Breast epithelium (tissue), 4 donors: Measurements from ENCODE around the gene MEAK7. TPM values are rescaled to one million over a fixed set of nuclear protein-coding genes. Genes with fewer than 3 reads are reported as not detected.

Experiments
- DNase-seq, 2 donors: peaks; one replicate each; pipeline ENCODE4 v3.0.0-alpha.2; 2019; ENCODE audit warnings: low spot score in 2 of 2
- H3K27ac ChIP-seq, 2 donors: fragments of 200-600 bp; sonication (generic) in 1 of 2; one replicate each; pipeline ENCODE4 v1.5.1; 2016 to 2019; ENCODE audit warnings: mild to moderate bottlenecking in 1 of 2
- H3K27me3 ChIP-seq, 2 donors: fragments of 200-600 bp; sonication (generic) in 1 of 2; one replicate each; pipeline versions ENCODE4 v1.5.1 to v1.6.0; 2017 to 2019; ENCODE audit warnings: control low read depth in 1 of 2, mild to moderate bottlenecking in 1 of 2
- H3K36me3 ChIP-seq: fragments of 200-600 bp; one replicate; pipeline ENCODE4 v1.5.1; 2019
- H3K4me1 ChIP-seq, 2 donors: fragments of 200-600 bp; sonication (generic); one replicate each; pipeline ENCODE4 v1.5.1; 2016 to 2019; ENCODE audit warnings: control low read depth in 1 of 2
- H3K4me3 ChIP-seq, 3 donors: fragments of 200-600 bp; sonication (generic); 1 replicate in 2 of 3; 2 replicates in 1 of 3; pipeline ENCODE4 v1.5.1; 2016 to 2019; ENCODE audit warnings: mild to moderate bottlenecking in 3 of 3, moderate library complexity in 2 of 3
- H3K9me3 ChIP-seq, 2 donors: fragments of 200-600 bp; sonication (generic) in 1 of 2; one replicate each; pipeline ENCODE4 v1.5.1; 2016 to 2019; ENCODE audit warnings: control low read depth in 1 of 2
- CTCF ChIP-seq, 3 donors: fragments of 450-650 bp; IDR thresholded peaks; one replicate each; pipeline ENCODE4 v1.5.1; 2016 to 2017; ENCODE audit warnings: antibody characterized with exemption in 3 of 3, mild to moderate bottlenecking in 3 of 3, moderate library complexity in 3 of 3
- POLR2A ChIP-seq: fragments of 450-650 bp; IDR thresholded peaks from one replicate; pipeline ENCODE4 v1.6.1; 2016; ENCODE audit warnings: antibody characterized with exemption, mild to moderate bottlenecking, moderate library complexity
- POLR2AphosphoS5 ChIP-seq, 3 donors: sonication (generic); formaldehyde crosslinking; IDR thresholded peaks; one replicate each; pipeline ENCODE4 v1.6.1; 2017; ENCODE audit warnings: antibody characterized with exemption in 3 of 3
- intact Hi-C: fragments of 100-400 bp; cut with DNase I; formaldehyde crosslinking; loops from one replicate; pipeline ENCODE4 v1.15.1; 2023; ENCODE audit warnings: low total_unique reads
- total RNA-seq, 3 donors: library from RNA; depleted of rRNA; stranded (reverse); fragments of >200 nt; gene quantifications; one replicate each; pipeline ENCODE4 v1.1.0, GENCODE V29; 2016

MEAK7 gene
- total RNA-seq, 3 donors from 2014 or later = 8.8 to 38.1 (median 17.4) TPM

GRCh38 chr16:84517366-84517765, 12.9 kb upstream of the MEAK7 start:
- no peak for TF ChIP-seq POLR2AphosphoS5 (IDR thresholded peaks at IDR 0.05)
- no peak for TF ChIP-seq CTCF (IDR thresholded peaks at IDR 0.05)
- TF ChIP-seq POLR2A = no peak
- H3K36me3 ChIP-seq = no peaks in the 10 kb centered on the region
- no peak overlapping the region for H3K27ac ChIP-seq
- DNase-seq = no peak
- H3K4me1 ChIP-seq = no peaks in the 10 kb centered on the region
- intact Hi-C loops = loop anchor here (10.0 kb wide), 1 partner anchor 97 kb away; the partner anchor contains the start of gene COTL1
- H3K4me3 ChIP-seq = no peak overlapping the region
- H3K9me3 ChIP-seq = no peaks in the 10 kb centered on the region
- no peaks in the 10 kb centered on the region for H3K27me3 ChIP-seq

- Histone ChIP-seq H3K4me3 (no peak overlapping the region), H3K4me1 (no peaks in the 10 kb centered on the region), H3K9me3 (no peaks in the 10 kb centered on the region), H3K27ac (peak overlapping the region; percentile 22 to 50), H3K27me3 (no peaks in the 10 kb centered on the region), H3K36me3 (no peaks in the 10 kb centered on the region)
- TF ChIP-seq POLR2A (no peak), POLR2AphosphoS5 (IDR thresholded peaks at IDR 0.05) (no peak), CTCF (IDR thresholded peaks at IDR 0.05) (no peak)
- intact Hi-C loops = loop anchor here (10.0 kb wide), 1 partner anchor 100 kb away; the partner anchor contains the start of gene COTL1
- peak in 1 of 2 donors; percentile 68 for DNase-seq
Observed at GRCh38 chr16:84514874-84515835, 10.7 kb upstream of the MEAK7 start.

GRCh38 chr16:84514295-84514873, 9.9 kb upstream of the MEAK7 start:
- Histone ChIP-seq H3K9me3 (no peaks in the 10 kb centered on the region), H3K4me3 (no peak overlapping the region), H3K36me3 (no peaks in the 10 kb centered on the region), H3K4me1 (no peaks in the 10 kb centered on the region), H3K27ac (peak overlapping the region; percentile 12 to 22), H3K27me3 (no peaks in the 10 kb centered on the region)
- no peak for TF ChIP-seq POLR2A
- no peak for TF ChIP-seq CTCF (IDR thresholded peaks at IDR 0.05)
- no peak for TF ChIP-seq POLR2AphosphoS5 (IDR thresholded peaks at IDR 0.05)
- intact Hi-C loops = loop anchor here (10.0 kb wide), 1 partner anchor 100 kb away; the partner anchor contains the start of gene COTL1
- no peak for DNase-seq

GRCh38 chr16:84513666-84514065, 9.2 kb upstream of the MEAK7 start:
- no peak overlapping the region for H3K4me3 ChIP-seq
- H3K9me3 ChIP-seq = no peaks in the 10 kb centered on the region
- intact Hi-C loops = loop anchor here (10.0 kb wide), 1 partner anchor 101 kb away; the partner anchor contains the start of gene COTL1
- TF ChIP-seq POLR2A (no peak), POLR2AphosphoS5 (IDR thresholded peaks at IDR 0.05) (no peak)
- DNase-seq = no peak
- H3K36me3 ChIP-seq = no peaks in the 10 kb centered on the region
- H3K4me1 ChIP-seq = no peaks in the 10 kb centered on the region
- no peak overlapping the region for H3K27ac ChIP-seq
- H3K27me3 ChIP-seq = no peaks in the 10 kb centered on the region

- H3K9me3 ChIP-seq = no peaks in the 10 kb centered on the region
- TF ChIP-seq POLR2A (no peak), POLR2AphosphoS5 (IDR thresholded peaks at IDR 0.05) (no peak), CTCF (IDR thresholded peaks at IDR 0.05) (no peak)
- H3K4me3 ChIP-seq = no peak overlapping the region
- H3K27me3 ChIP-seq = no peaks in the 10 kb centered on the region
- no peak overlapping the region for H3K27ac ChIP-seq
- no peaks in the 10 kb centered on the region for H3K36me3 ChIP-seq
- intact Hi-C loops = loop anchor here (10.0 kb wide), 1 partner anchor 102 kb away; the partner anchor contains the start of gene COTL1
- DNase-seq = no peak
- no peaks in the 10 kb centered on the region for H3K4me1 ChIP-seq
Observed at GRCh38 chr16:84513123-84513522, 8.7 kb upstream of the MEAK7 start.
